B cell (primary cell): ENCODE measurements around the gene ATR.

ENCODE experiments used
- CTCF ChIP-seq: fragments of 200-600 bp; IDR thresholded peaks from one replicate; pipeline ENCODE4 v1.8.0; 2022; ENCODE audit warnings: antibody characterized with exemption, mild to moderate bottlenecking
- EZH2 ChIP-seq: IDR thresholded peaks from 2 replicates; pipeline ENCODE4 v1.6.1; 2012; ENCODE audit warnings: borderline replicate concordance, low read depth, mild to moderate bottlenecking, moderate library complexity, low read length; ENCODE audit not compliant: insufficient read depth, poor library complexity, severe bottlenecking

GRCh38 chr3:142445816-142446254 is 132.7 kb downstream of the ATR start:
- TF ChIP-seq CTCF (no peak), EZH2 (no peak)
